ENCODE data around the gene DHRS1. TPM values are rescaled to one million over a fixed set of nuclear protein-coding genes. Genes with fewer than 3 reads are reported as not detected.

The DHRS1 gene
- total and polyA plus RNA-seq, 2 of the 4 experiments (the other 2 are of a cell fraction): 15.8 to 38.6 TPM

DNA sequence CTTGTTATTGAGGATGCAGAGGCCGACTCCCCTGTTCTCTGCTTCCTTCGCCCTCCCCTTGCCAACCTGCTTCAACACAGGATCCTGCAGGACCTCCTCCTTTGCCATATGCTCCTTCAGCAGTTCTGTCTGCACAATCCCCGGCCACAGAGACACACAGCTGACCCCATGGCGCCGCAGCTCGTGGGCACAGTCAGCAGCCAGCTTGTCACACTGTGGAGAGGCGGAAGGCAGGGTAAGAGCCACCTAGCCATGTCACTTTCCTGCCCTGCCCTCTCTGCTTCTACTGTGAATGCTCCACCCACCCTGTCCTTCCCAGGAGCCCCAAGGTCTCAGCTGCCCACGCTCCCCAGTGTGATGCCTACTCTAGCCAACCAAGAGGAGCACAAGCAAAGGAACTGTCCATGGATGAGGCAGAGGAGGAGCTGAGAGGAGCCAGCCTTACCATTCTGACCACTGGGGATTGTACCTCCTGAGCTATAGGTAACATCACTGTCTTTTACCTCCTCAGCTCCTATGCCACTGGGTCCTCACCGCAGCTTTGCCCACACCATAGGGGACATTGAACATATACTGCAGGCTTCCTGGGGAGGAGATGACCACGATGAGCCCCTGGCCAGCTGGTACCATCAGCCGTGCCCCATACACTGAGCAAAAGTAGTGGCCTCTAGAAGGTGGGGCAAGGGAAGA lies 7.3 kb downstream of the DHRS1 start:
- Histone ChIP-seq H2AFZ (replicated peaks; ENCODE audit: low read length, poor library complexity) (no peak overlapping the region), H3K36me3 (ENCODE audit: control insufficient read depth, insufficient read depth, low read length) (peaks cover 28% of the 10 kb centered on the region), H4K5ac (ENCODE audit: low read depth, low read length) (no peak overlapping the region), H2BK120ac (ENCODE audit: low read depth, low read length) (no peak overlapping the region), H3K14ac (replicated peaks; ENCODE audit: low read depth, low read length) (no peak overlapping the region), H3K4ac (ENCODE audit: low read depth, low read length) (no peak overlapping the region), H3K18ac (ENCODE audit: low read depth, low read length) (no peak overlapping the region), H3K9ac (ENCODE audit: low read depth, low read length) (no peak overlapping the region), H4K8ac (ENCODE audit: low read depth in 2 of 2, low read length in 2 of 2) (no peak overlapping the region), H3K27me3 (ENCODE audit: control insufficient read depth, insufficient read depth, low read length) (no peaks in the 10 kb centered on the region), H3K4me3 (ENCODE audit: insufficient read depth, low read depth, low read length) (no peak overlapping the region), H2BK20ac (ENCODE audit: low read depth, low read length) (no peak overlapping the region), H3K4me2 (ENCODE audit: low read depth, low read length) (no peak overlapping the region), H2BK5ac (ENCODE audit: low read depth, low read length, poor library complexity, severe bottlenecking) (no peak overlapping the region), H2AK9ac (replicated peaks; ENCODE audit: low read depth, low read length, poor library complexity) (no peak overlapping the region), H4K20me1 (ENCODE audit: insufficient read depth, low read length) (no peaks in the 10 kb centered on the region), H2AK5ac (ENCODE audit: low read depth, low read length) (no peak overlapping the region), H3K56ac (ENCODE audit: extremely low read depth, insufficient read depth, low read length) (no peak overlapping the region), H3K27ac (ENCODE audit: insufficient read depth, low read length) (no peak overlapping the region), H3K4me1 (ENCODE audit: control insufficient read depth, insufficient read depth, low read length) (peaks cover 3% of the 10 kb centered on the region), H3K9me3 (ENCODE audit: control insufficient read depth, insufficient read depth, low read length) (no peaks in the 10 kb centered on the region), H2BK15ac (ENCODE audit: low read depth, low read length) (no peak overlapping the region), H4K91ac (ENCODE audit: insufficient read depth, low read depth, low read length) (no peak overlapping the region), H3K23ac (ENCODE audit: low read depth, low read length) (no peak overlapping the region), H3K9me1 (ENCODE audit: insufficient read depth, low read length) (no peaks in the 10 kb centered on the region), H3K79me1 (ENCODE audit: low read depth in 1 of 2, low read length in 2 of 2) (0 out of 4 replicates have a peak, but pooled peaks cover 2 to 10% of the 10 kb centered on the region in 2 experiments)
- dilution Hi-C loops (cut with HindIII; ENCODE audit: low sequenced_read_pairs, unreplicated experiment) (no loop called here), in situ Hi-C loops (cut with MboI; ENCODE audit: low sequenced_read_pairs) (no loop called here), intact Hi-C loops (cut with micrococcal nuclease) (loop anchor here (10.0 kb wide), 1 partner anchor 307 kb away; the partner anchor contains the start of gene DHRS4L2)
- BruUV-seq (replicated peaks): no TSS peak
- CTCF ChIA-PET: interaction anchor here (2.1 kb wide), 1 partner anchor 16 kb away, joined by 5 read pairs; the partner anchor contains the start of gene CIDEB
- POLR2A ChIA-PET (ENCODE audit: unreplicated experiment): no interaction called here
- DNase-seq: no peak
- no peak for ATAC-seq (ENCODE audit: low read depth)
- no CpG with 5 or more reads among the region's 11 CpGs for WGBS, 2 experiments (ENCODE audit: extremely low coverage in 2 of 2, insufficient read length in 1 of 2)
- TF ChIP-seq MAZ (IDR thresholded peaks at IDR 0.05; ENCODE audit: borderline replicate concordance, low read depth, low read length) (no peak), RCOR1 (IDR thresholded peaks at IDR 0.05; ENCODE audit: insufficient replicate concordance, low read length) (no peak), POLR2A (IDR thresholded peaks at IDR 0.05; ENCODE audit: low read depth, low read length) (no peak), MAFK (IDR thresholded peaks at IDR 0.05; ENCODE audit: low read depth, low read length) (no peak), SMC3 (IDR thresholded peaks at IDR 0.05; ENCODE audit: low read depth, low read length) (no peak)
